NOMO-1 treated with DMSO at 0.1 percent for 48 hours (cell line): ENCODE data around the gene UBE2I.
A peak's percentile ranks its signal among the peaks of the same experiment; 100 is the strongest.
"Not testable (repeated sequence)": the region's sequence is repeated elsewhere in the genome, so short reads cannot be mapped to it uniquely, and the experiment has no call there.

ENCODE experiments used
- DNase-seq: peaks from one replicate; lab custom pipeline; 2025; ENCODE audit not compliant: unreplicated experiment; lab: John Stamatoyannopoulos, UW

Gene UBE2I

GRCh38 chr16:1308977-1309885 lies at the start of gene UBE2I:
Gene UBE2I (plus strand): TSS chr16:1309636. CDS start chr16:1314031, 4,395 bp downstream.
- DNase-seq, result peak; percentile 91

DNA sequence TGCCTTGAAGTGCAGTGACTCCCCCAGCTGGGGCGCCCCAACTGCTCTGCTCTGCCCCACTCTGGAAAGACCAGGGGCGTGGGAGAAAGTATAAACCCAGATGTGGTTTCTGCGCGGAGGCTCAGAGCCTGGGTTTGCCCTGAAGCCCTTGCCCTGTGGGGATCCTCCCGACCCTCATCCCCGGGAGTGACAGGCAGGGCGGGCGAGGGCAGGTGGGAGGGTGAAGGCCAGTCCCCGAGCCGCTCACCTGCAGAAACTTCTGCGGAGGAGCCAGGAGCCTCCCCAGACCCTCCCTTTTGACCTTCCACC lies 49.7 kb upstream of the UBE2I start:
- DNase-seq, result no peak

DNA sequence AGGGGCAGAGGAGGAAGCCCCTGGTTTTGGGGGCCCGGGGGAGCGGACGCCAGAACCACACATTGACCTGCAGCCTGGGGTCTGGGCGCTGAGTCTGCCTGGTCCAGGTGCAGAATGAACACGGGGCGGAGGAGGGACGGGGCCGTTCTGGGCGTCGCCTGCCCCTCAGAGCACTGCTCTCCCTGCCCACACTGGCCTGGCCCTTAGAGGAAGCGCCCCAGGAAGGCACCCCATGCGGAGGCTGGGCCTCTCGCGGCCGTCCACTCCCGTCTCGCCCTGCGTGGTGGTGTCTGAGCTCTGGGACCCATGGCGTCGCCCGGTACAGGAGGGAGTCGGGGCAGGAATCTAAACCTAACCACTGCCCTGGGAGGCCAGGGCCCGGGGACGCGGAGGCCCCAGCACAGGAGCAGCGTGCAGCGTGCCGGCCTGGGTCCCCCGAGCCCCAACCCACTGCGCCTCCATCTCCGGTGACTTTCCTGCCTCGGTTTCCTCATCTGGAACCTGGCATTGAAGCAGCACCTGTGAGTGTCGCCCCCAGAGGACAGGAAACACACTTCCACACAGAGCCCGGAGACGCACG lies 49.2 kb upstream of the UBE2I start:
- DNase-seq, result no peak

GRCh38 chr16:1261131-1261892 lies 48.1 kb upstream of the UBE2I start:
- DNase-seq, result no peak

- no peak for DNase-seq
Observed at GRCh38 chr16:1262210-1262845, 47.1 kb upstream of the UBE2I start.

GRCh38 chr16:1262846-1263221 lies 46.6 kb upstream of the UBE2I start:
- DNase-seq, result no peak

GRCh38 chr16:1263591-1264344 lies 45.7 kb upstream of the UBE2I start:
- DNase-seq, result no peak

DNA sequence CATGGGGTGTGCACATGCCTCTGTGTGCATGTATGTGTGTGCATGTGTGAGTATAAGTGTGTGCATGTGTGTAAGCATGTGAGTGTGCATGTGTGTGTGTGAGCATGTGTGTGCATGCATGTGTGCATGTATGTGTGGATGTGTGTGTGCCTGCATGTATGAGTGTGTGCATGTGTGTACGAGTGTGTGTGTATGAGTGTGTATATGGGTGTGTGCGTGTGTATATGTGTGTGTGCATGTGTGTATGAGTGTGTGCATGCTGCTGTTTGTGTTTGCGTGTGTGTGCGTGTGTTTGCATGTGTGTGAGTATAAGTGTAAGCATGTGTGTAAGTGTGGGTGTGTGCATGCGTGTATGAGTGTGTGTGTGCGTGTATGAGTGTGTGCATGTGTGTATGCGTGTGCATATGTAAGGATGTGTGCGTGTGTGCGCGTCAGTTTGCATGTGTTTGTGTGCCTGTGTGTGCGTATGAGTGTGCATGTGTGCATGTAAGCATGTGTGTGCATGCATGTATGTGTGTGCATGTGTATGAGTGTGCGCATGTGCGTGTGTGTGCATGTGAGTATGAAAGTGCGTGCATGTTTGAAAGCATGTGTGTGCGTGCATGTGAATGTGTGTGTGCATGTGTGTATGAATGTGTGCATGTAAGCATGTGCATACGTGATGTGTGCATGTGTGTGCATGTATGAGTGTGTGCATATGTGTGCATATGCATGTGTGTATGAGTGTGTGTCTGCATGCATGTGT lies 44.9 kb upstream of the UBE2I start:
- DNase-seq, result no peak

- DNase-seq, result no peak
Observed at GRCh38 chr16:1265090-1265630, 44.3 kb upstream of the UBE2I start.

DNA sequence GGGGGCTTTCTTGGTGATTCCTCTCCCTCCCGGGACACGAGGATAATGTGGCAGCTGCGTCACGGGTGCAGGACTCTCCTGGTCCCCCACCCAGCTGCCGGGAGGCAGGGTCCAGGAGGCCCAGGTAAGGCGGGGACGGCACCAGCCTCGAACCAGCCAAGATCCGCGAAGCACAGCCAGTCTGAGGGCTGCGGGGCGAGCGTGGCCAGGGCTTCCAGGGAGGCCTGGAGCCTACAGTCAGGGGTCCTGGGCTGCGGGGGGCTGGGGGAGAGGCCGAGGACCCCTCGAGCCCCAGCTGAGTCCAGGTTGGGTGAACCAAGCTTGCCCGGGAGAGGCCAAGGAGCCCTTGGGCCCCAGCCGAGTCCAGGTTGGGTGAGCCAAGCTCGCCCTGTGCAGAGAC lies 43.6 kb upstream of the UBE2I start:
- DNase-seq, result no peak

DNA sequence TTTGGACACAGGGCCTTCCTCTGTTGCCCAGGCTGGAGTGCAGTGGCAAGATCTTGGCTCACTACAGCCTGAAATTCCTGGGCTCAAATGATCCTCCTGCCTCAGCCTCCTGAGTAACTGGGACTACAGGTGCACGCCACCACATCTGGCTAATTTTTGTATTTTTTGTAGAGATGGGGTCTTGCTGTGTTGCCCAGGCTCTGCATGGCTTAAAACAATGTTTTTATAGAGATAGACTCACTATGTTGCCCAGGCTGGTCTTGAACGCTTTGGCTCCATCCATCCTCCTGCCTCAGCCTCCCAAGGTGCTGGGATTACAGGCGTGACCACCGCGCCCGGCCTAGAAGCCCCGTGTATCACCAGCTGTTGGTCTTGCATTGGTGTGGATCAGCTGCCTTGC lies 40.0 kb upstream of the UBE2I start:
- not testable (repeated sequence) for DNase-seq

DNA sequence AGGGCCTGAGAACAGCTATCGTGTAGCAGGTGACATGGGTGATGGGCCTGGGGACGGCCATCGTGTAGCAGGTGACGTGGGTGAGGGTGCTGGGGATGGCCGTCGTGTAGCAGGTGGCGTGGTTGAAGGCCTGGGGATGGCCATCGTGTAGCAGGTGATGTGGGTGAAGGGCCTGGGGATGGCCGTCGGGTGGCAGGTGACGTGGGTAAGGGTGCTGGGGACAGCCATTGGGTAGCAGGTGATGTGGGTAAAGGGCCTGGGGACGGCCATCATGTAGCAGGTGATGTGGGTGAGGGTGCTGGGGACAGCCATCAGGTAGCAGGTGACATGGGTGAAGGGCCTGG lies 38.1 kb upstream of the UBE2I start:
- DNase-seq, result no peak

DNA sequence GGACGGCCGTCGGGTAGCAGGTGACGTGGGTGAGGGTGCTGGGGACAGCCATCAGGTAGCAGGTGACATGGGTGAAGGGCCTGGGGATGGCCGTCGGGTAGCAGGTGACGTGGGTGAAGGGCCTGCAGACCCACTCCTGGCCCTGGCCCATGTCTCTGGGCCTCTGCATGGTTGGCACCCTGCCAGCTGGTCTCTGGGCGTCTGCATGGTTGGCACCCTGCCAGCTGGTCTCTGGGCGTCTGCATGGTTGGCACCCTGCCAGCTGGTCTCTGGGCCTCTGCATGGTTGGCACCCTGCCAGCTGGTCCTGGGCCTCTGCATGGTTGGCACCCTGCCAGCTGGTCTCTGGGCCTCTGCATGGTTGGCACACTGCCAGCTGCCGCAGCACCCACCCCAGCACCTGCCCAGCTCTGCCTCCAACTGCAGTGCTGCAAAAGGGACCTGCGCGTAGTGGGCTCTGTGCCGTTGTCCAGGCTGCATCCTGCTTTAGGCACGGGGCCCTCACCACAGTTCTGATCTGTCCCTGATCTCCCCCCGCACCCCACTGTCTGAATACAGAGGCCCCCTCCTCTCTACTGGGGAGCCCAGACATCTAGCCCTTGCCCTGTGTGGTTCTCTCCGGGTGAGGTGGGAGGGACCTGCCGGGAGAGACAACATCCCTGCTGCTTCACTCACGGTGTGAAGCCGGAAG lies 37.6 kb upstream of the UBE2I start:
- DNase-seq, result not testable (repeated sequence)

DNA sequence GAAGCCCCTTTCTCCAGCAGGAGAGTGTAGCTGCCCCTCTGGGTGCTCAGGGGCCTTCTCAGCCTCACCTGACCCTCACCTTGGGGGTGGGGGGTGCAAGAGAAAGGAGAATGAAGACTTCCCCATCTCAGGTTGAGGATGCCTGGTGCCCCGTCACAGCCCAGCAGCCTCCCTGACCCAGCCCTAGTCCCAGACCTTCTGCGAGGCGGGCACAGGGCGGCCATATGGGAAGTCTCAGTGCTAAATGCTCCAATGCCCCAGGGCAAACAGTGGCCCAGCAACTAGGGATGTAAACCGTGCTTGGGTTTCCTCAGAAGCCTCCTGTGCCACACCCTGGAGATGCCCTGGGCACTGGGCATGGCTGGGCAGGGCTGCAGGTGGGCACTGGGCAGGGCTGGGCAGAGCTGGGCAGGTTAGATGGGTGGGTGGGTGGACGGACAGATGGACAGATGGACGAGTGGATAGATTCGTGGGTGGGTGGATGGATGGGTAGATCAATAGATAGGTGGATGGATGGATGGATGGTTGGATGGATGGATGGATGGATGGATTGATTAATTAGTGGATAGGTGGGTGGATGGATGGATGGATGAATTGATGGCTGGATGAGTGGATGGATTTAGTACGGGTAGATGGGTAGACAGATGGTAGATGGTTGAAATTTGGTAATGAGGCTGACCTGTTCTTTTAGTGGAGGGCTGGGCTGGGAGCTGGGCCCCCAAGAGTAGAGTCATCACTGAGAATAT lies 36.8 kb upstream of the UBE2I start:
- DNase-seq, result no peak

GRCh38 chr16:1273816-1274215 lies 35.6 kb upstream of the UBE2I start:
- DNase-seq, result no peak

DNA sequence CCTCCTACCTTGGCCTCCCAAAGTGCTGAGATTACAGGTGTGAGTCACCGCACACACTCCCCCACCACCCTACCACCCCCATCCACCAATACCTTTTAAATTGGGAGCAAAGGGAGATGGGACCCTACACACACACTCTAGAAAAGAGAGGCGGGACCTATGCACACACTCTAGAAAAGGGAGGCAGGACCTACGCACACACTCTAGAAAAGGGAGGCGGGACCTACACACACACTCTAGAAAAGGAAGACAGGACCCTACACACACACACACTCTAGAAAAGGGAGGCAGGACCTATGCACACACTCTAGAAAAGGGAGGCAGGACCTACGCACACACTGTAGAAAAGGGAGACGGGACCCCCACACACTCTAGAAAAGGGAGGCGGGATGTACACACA lies 34.7 kb upstream of the UBE2I start:
- DNase-seq, result no peak

DNA sequence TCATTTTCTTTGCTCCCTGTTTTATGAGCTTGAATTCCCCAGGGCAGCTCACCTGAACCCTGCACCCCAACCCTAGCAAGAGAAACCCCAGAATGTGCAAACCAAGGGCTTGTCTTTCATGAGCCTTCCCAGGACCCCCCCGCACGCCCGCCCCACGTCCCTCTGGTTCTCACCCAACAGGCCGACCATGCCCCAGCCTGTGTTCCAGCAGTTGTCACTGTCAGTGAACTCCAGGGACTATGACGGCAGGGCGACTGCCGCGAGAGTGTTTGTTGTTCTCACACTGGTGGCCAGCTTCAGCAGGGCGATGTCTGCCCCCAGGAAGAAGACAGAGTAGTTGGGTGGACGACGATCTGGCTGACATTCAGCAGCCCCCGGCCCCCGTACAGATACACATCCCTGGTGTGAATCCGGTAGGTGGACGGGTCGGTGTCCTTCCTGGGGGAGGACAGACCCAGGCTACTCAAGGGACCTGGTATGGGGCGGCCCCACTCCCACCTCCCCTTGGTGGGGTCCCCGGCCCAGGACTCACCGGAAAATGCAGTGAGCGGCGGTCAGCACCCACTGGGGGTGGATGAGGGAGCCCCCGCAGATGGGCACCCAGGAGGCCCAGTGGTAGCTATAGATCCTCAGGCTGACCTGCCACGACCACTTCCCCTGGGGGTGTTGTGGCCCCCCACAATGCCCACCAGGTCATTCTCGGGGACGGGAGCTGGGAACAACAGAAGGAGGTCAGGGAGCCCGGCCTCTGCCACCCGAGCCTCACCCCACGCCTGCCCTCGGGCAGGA lies 33.5 kb upstream of the UBE2I start:
- no peak for DNase-seq

GRCh38 chr16:1276580-1276878 lies 32.9 kb upstream of the UBE2I start:
- no peak for DNase-seq
